HG03060 (cell line): ENCODE data around the gene DEUP1.
A peak's percentile ranks its signal among the peaks of the same experiment; 100 is the strongest.
"Not testable (repeated sequence)": the region's sequence is repeated elsewhere in the genome, so short reads cannot be mapped to it uniquely, and the experiment has no call there.

ENCODE experiments used
- ATAC-seq: cut with Tn5 transposase; IDR thresholded peaks from one replicate; pipeline ENCODE4 v1.9.1; 2021; ENCODE audit warnings: low read depth, moderate number of reproducible peaks; ENCODE audit not compliant: unreplicated experiment

Gene DEUP1, protein sequence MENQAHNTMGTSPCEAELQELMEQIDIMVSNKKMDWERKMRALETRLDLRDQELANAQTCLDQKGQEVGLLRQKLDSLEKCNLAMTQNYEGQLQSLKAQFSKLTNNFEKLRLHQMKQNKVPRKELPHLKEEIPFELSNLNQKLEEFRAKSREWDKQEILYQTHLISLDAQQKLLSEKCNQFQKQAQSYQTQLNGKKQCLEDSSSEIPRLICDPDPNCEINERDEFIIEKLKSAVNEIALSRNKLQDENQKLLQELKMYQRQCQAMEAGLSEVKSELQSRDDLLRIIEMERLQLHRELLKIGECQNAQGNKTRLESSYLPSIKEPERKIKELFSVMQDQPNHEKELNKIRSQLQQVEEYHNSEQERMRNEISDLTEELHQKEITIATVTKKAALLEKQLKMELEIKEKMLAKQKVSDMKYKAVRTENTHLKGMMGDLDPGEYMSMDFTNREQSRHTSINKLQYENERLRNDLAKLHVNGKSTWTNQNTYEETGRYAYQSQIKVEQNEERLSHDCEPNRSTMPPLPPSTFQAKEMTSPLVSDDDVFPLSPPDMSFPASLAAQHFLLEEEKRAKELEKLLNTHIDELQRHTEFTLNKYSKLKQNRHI

GRCh38 chr11:93330446-93330984 lies at the start of gene DEUP1:
Gene DEUP1 (plus strand): TSS chr11:93330742. CDS start chr11:93332260, 1,518 bp downstream.
- ATAC-seq, result no peak

- ATAC-seq, result no peak
Measured at GRCh38 chr11:93285430-93285829, 45.1 kb upstream of the DEUP1 start.

GRCh38 chr11:93287434-93287833 lies 43.1 kb upstream of the DEUP1 start:
- ATAC-seq, result no peak

- ATAC-seq, result no peak
Measured at GRCh38 chr11:93288079-93288478, 42.5 kb upstream of the DEUP1 start.

- peak; percentile 40 for ATAC-seq
Measured at GRCh38 chr11:93288767-93289166, 41.8 kb upstream of the DEUP1 start.

DNA sequence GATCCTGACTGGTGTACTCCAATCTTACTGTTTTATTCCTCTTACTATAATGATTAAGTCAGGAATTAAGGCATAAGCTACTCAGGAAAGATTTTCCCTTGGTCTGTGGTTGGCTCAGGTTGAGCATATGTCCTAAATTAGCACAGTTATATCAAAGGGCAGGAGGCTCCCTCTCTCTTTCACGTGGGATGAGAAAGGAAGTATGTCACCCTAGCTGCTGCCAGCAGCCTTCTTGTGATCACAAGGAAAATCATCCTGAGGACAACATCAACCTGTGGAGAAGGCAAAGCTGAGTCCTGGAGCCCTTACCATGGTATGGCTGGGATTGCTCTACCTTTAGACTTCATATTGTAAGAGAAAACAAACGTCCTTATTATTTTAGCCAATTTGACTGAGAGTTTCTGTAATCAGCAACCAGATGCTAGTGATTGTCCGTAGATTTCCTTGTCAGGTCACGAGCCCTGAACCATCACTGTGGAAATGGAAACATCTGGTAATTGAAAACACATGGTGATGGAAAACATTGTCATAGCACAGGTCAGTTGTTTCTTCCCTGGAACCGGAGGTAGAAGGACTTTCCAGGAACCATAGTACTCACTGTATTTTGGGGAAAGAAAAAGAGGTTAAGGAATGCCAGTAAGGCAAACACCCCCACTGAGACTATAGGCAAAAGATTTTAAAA lies 40.6 kb upstream of the DEUP1 start:
- no peak for ATAC-seq

DNA sequence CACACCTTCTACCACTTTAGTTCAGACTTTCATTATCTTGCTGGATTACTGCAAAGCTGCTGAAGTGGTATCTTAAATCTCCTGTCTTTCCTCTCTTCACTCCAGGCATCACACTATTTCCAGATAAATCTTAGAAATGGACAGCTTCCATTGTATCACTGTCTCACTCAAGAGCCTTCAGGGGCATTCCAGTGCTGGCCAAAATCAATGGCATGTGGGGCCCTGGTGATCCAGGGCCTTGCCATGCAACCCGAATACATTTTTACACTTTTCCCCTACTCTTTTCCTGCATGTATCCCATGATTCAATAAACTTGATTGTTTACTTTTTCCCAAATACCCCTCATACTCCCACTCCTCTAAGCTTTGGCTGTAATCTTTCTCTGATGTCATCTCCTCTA lies 39.4 kb upstream of the DEUP1 start:
- ATAC-seq, result no peak

GRCh38 chr11:93291898-93292297 lies 38.6 kb upstream of the DEUP1 start:
- ATAC-seq, result no peak

GRCh38 chr11:93295921-93296575 lies 34.5 kb upstream of the DEUP1 start:
- ATAC-seq, result no peak

DNA sequence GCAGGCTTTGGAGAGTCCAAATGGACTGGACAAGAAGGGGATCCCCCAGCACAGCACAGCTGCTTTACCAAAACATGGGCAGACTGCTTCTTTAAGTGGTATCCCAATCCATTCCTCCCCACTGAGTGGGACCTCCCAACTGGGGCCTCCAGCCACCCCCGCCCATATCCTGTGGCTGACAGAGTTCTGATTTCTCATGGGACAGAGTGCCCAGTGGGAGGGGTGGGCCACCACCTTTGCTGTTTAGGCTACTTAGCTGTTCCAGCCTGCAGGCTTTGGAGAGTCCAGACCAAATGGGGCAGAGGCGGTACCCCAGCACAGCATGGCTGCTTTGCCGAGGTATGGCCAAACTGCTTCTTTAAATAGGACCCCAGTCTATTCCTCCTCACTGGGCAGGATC lies 26.9 kb upstream of the DEUP1 start:
- ATAC-seq, result no peak

GRCh38 chr11:93314399-93314798 lies 16.1 kb upstream of the DEUP1 start:
- ATAC-seq, result not testable (repeated sequence)

GRCh38 chr11:93319224-93319839 lies 11.2 kb upstream of the DEUP1 start:
- no peak for ATAC-seq

DNA sequence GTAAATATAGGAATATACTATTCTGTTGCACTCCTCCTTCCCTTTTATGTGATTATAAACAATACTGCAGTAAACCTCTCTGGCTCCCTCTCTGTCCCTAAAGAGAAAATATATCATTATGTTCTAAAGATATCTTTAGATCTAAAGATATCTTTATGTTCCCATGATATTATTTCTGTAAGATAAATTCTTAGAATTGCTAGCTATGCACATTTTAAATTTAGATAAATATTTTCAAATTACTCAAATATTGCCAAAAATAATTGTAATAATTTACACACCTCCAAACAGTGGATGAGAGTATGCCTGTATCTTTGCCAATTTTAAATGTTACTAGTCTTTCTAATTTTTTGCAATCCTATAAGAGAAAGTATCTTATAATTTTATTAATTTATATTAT lies 10.3 kb upstream of the DEUP1 start:
- no peak for ATAC-seq

- ATAC-seq, result no peak
Measured at GRCh38 chr11:93322207-93322606, 8.3 kb upstream of the DEUP1 start.

- ATAC-seq, result no peak
Measured at GRCh38 chr11:93323747-93324146, 6.8 kb upstream of the DEUP1 start.

- no peak for ATAC-seq
Measured at GRCh38 chr11:93324500-93324899, 6.0 kb upstream of the DEUP1 start.

GRCh38 chr11:93326681-93327080 lies 3.9 kb upstream of the DEUP1 start:
- no peak for ATAC-seq

- no peak for ATAC-seq
Measured at GRCh38 chr11:93329936-93330445, 551 bp upstream of the DEUP1 start.

GRCh38 chr11:93340223-93340622 lies 9.7 kb downstream of the DEUP1 start:
- ATAC-seq, result no peak

DNA sequence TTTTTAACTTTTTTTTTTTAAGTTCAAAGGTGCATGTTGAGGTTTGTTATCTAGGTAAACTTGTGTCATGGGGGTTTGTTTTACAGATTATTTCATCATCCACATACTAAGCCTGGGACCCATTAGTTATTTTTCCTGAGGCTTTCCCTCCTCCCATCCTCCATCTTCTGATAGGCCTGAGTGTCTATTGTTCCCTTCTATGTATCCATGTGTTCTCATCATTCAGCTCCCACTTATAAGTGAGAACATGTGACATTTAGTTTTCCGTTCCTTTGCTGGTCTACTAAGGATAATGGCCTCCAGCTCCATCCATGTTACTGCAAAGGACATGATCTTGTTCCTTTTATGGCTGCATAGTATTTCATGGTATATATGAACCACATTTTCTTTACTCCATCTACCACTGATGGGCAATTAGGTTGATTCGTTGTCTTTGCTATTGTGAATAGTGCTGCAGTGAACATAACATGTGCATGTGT lies 14.4 kb downstream of the DEUP1 start:
- ATAC-seq, result no peak
